ENCODE results near the gene PDZK1IP1. TPM values are rescaled to one million over a fixed set of nuclear protein-coding genes. Genes with fewer than 3 reads are reported as not detected.
"Not testable (repeated sequence)": the region's sequence is repeated elsewhere in the genome, so short reads cannot be mapped to it uniquely, and the experiment has no call there.

Gene PDZK1IP1
- total and polyA plus RNA-seq, 2 experiments from 2014 or later: not detected

DNA sequence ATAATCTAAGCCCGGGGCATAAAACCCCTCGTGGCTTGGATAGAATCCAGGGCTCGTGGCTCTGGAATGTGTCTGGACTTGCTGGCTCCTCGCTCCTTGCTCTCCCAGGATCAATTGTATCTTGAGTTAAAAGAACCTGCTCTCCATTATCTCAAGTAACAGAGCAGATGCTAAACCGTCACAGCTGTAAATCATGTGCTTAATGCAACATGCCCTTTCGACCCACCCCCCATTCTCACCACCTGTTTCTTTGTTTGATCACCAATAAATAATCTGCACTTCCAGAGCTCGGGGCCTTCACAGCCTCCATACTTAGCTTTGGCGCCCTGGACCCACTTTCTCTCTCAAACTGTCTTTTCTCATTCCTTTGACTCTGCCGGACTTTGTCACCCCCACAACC is 40.7 kb downstream of the PDZK1IP1 start:
- H3K9me3 ChIP-seq (ENCODE audit: low read depth); H3K4me1 ChIP-seq (ENCODE audit: insufficient read depth); H3K79me2 ChIP-seq (ENCODE audit: insufficient read depth); H3K9me2 ChIP-seq (ENCODE audit: insufficient read depth); H3F3A ChIP-seq (ENCODE audit: insufficient read depth); H3K4me2 ChIP-seq (ENCODE audit: unreplicated experiment); H2AFZ ChIP-seq; H4K20me1 ChIP-seq (ENCODE audit: insufficient read depth); DNase-seq; in situ Hi-C loops (cut with MboI); H3K27me3 ChIP-seq (replicated peaks; ENCODE audit: insufficient read depth); H3K27ac ChIP-seq; H3K4me3 ChIP-seq; H3K9ac ChIP-seq; H3K36me3 ChIP-seq (ENCODE audit: low read depth): not testable (repeated sequence)
- WGBS, 2 experiments (ENCODE audit: low coverage in 1 of 2, low lambda C conversion rate in 2 of 2, missing lambda C conversion rate in 2 of 2): 8% methylated on average over 9 of the region's 9 CpGs

DNA sequence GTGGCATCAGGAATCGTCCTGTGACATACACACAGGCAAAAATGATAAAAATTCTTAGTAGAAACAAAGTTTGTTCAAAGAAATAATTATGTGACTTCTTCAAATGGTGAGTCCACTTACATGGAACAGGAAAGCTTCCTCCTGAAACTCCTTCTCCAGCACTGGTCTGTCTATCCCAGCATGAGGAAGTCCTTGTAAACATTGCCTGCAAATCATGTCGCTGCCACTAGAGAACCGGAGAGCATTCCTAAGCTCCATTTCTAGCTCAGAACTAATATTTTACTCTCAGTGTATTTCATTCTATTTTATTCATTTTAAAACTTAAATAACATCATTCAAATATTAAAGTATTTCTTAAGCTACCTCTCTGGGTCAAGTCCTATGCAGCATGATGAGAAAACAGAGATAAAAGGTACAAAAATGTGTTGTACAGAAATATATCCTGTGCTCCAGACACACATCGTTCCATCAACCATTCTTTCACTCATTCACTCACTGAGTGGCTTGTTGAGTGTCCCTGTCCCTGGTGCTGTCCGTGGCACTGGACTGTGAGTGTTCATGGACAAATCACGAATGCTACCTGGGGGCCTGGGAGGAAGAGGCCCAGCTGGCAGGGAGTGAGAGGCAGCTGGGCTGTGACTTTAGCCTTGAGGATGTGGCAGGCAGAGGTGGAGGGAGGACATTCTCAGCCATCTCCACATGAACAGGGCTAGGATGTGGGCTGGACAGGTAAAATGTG is 42.6 kb downstream of the PDZK1IP1 start:
- WGBS, 2 experiments (ENCODE audit: low coverage in 1 of 2, low lambda C conversion rate in 2 of 2, missing lambda C conversion rate in 2 of 2): 16 to 18% methylated on average over 6 of the region's 6 CpGs
- no peaks in the 10 kb centered on the region for H4K20me1 ChIP-seq (ENCODE audit: insufficient read depth)
- H3K27ac ChIP-seq: no peak overlapping the region
- H3K4me3 ChIP-seq: no peak overlapping the region
- no peaks in the 10 kb centered on the region for H3K36me3 ChIP-seq (ENCODE audit: low read depth)
- no peak overlapping the region for H3K9ac ChIP-seq
- no peaks in the 10 kb centered on the region for H3K9me2 ChIP-seq (ENCODE audit: insufficient read depth)
- no peaks in the 10 kb centered on the region for H3K9me3 ChIP-seq (ENCODE audit: low read depth)
- TF ChIP-seq EZH2 (IDR thresholded peaks at IDR 0.05; ENCODE audit: insufficient read depth, poor library complexity, severe bottlenecking) (no peak), EZH2phosphoT487 (IDR thresholded peaks at IDR 0.05; ENCODE audit: insufficient read depth, low read depth) (no peak)
- H2AFZ ChIP-seq: no peak overlapping the region
- H3K4me2 ChIP-seq (ENCODE audit: unreplicated experiment): no peak overlapping the region
- no peaks in the 10 kb centered on the region for H3K79me2 ChIP-seq (ENCODE audit: insufficient read depth)
- no peaks in the 10 kb centered on the region for H3K27me3 ChIP-seq (replicated peaks; ENCODE audit: insufficient read depth)
- DNase-seq: no peak
- in situ Hi-C loops (cut with MboI): no loop called here
- H3F3A ChIP-seq (ENCODE audit: insufficient read depth): no peaks in the 10 kb centered on the region
- H3K4me1 ChIP-seq (ENCODE audit: insufficient read depth): no peaks in the 10 kb centered on the region

DNA sequence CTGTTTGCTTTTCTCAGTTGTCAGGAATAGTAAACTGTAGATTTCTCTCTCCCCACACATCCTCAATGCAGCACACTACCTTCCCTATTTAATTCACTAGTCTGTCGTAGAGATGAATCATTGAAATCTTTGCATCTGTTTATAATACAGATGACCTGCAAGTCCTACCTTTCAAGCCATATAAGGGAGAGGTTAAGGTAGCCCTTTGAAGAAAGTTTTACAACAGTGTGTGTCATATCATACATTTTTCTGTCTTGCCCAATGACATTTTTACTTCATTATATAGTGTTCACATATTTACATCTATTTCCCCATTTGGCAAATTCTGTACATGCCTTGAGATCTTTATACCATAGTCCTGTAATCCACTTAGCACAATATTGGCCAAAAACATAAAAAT is 43.3 kb downstream of the PDZK1IP1 start:
- in situ Hi-C loops (cut with MboI); H3K27ac ChIP-seq; H3K9me2 ChIP-seq (ENCODE audit: insufficient read depth); H3K36me3 ChIP-seq (ENCODE audit: low read depth); H3K9me3 ChIP-seq (ENCODE audit: low read depth); H3F3A ChIP-seq (ENCODE audit: insufficient read depth); H3K4me1 ChIP-seq (ENCODE audit: insufficient read depth); H3K9ac ChIP-seq; H3K79me2 ChIP-seq (ENCODE audit: insufficient read depth); H2AFZ ChIP-seq; H3K4me3 ChIP-seq; H3K27me3 ChIP-seq (replicated peaks; ENCODE audit: insufficient read depth); DNase-seq; H4K20me1 ChIP-seq (ENCODE audit: insufficient read depth); H3K4me2 ChIP-seq (ENCODE audit: unreplicated experiment): not testable (repeated sequence)
- 3 to 9% methylated on average over 1 of the region's 1 CpG for WGBS, 2 experiments (ENCODE audit: low coverage in 1 of 2, low lambda C conversion rate in 2 of 2, missing lambda C conversion rate in 2 of 2)

DNA sequence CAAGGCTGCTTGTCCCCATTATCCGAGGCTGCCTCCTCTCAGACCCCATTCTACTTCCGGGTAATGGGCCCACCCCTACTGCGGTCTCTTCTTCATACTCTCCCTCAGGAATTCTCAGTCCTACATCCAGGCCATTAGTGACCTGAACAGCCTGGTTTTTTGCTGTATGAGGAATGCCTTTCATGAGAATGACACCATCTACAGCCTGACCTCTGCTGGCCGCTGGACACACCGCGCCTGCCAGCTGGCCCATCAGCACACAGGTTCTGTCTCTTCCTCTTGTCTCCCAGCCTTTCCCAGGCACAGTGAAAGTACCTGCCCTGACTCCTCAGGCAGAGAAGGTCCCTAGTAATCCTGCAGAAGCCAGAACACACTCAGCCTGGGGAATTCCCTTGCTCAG is 46.2 kb downstream of the PDZK1IP1 start:
- H3K27ac ChIP-seq; H3K27me3 ChIP-seq (replicated peaks; ENCODE audit: insufficient read depth); H4K20me1 ChIP-seq (ENCODE audit: insufficient read depth); H3K9ac ChIP-seq; H3K4me2 ChIP-seq (ENCODE audit: unreplicated experiment); H3K4me1 ChIP-seq (ENCODE audit: insufficient read depth); H2AFZ ChIP-seq; H3F3A ChIP-seq (ENCODE audit: insufficient read depth); DNase-seq; in situ Hi-C loops (cut with MboI); H3K36me3 ChIP-seq (ENCODE audit: low read depth); H3K9me2 ChIP-seq (ENCODE audit: insufficient read depth); H3K4me3 ChIP-seq; H3K9me3 ChIP-seq (ENCODE audit: low read depth); H3K79me2 ChIP-seq (ENCODE audit: insufficient read depth): not testable (repeated sequence)
- 46 to 51% methylated on average over 6 of the region's 6 CpGs for WGBS, 2 experiments (ENCODE audit: low coverage in 1 of 2, low lambda C conversion rate in 2 of 2, missing lambda C conversion rate in 2 of 2)

DNA sequence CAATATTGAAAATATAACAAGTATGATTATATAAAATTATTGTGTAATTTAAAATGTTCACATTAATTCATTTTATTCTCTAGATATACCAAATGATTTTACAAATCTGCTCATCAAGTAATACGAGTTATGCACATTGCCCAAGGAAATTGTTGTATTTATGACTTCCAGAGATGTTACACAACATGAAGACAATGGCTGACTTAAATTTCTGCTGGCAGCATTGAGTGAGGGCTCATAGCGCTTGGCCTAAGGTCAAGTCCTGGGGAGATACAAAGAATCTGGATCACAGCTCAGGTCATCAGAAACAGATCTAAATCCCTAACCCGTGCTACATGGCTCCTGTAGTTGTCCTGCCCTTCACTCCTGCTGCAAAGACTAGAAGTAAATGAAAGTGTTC is 49.5 kb downstream of the PDZK1IP1 start:
- H3F3A ChIP-seq (ENCODE audit: insufficient read depth); in situ Hi-C loops (cut with MboI); H3K27me3 ChIP-seq (replicated peaks; ENCODE audit: insufficient read depth); H2AFZ ChIP-seq; H3K79me2 ChIP-seq (ENCODE audit: insufficient read depth); H3K4me1 ChIP-seq (ENCODE audit: insufficient read depth); H3K4me2 ChIP-seq (ENCODE audit: unreplicated experiment); H3K4me3 ChIP-seq; DNase-seq; H3K36me3 ChIP-seq (ENCODE audit: low read depth); H3K9ac ChIP-seq; H3K9me2 ChIP-seq (ENCODE audit: insufficient read depth); H3K9me3 ChIP-seq (ENCODE audit: low read depth); H4K20me1 ChIP-seq (ENCODE audit: insufficient read depth); H3K27ac ChIP-seq: not testable (repeated sequence)
- 17 to 19% methylated on average over 3 of the region's 3 CpGs for WGBS, 2 experiments (ENCODE audit: low coverage in 1 of 2, low lambda C conversion rate in 2 of 2, missing lambda C conversion rate in 2 of 2)

Measured in GM23248 (cell line).